ENCODE data around the gene ZRANB3. TPM values are rescaled to one million over a fixed set of nuclear protein-coding genes. Genes with fewer than 3 reads are reported as not detected.

ZRANB3 gene
- total and polyA plus RNA-seq, 11 donors, result 0.69 to 4.1 (median 1.5) TPM

GRCh38 chr2:135561925-135562324 is 30.9 kb upstream of the ZRANB3 start:
- H3K36me3 ChIP-seq, result peaks cover 0 to 6% (median 0%) of the 10 kb centered on the region in 9 donors
- WGBS, 4 donors, result 97 to 99% (median 98%) methylated on average over 4 of the region's 4 CpGs
- no peaks in the 10 kb centered on the region for H3K9me3 ChIP-seq
- ATAC-seq, result no peak
- TF ChIP-seq, protein P1, sequence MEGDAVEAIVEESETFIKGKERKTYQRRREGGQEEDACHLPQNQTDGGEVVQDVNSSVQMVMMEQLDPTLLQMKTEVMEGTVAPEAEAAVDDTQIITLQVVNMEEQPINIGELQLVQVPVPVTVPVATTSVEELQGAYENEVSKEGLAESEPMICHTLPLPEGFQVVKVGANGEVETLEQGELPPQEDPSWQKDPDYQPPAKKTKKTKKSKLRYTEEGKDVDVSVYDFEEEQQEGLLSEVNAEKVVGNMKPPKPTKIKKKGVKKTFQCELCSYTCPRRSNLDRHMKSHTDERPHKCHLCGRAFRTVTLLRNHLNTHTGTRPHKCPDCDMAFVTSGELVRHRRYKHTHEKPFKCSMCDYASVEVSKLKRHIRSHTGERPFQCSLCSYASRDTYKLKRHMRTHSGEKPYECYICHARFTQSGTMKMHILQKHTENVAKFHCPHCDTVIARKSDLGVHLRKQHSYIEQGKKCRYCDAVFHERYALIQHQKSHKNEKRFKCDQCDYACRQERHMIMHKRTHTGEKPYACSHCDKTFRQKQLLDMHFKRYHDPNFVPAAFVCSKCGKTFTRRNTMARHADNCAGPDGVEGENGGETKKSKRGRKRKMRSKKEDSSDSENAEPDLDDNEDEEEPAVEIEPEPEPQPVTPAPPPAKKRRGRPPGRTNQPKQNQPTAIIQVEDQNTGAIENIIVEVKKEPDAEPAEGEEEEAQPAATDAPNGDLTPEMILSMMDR (IDR thresholded peaks at IDR 0.05), result no peak
- no peak for DNase-seq
- H3K4me3 ChIP-seq, result no peak overlapping the region
- H3K27me3 ChIP-seq, result no peaks in the 10 kb centered on the region
- intact Hi-C loops (cut with DNase I), result no loop called here
- peaks cover 0 to 14% (median 1%) of the 10 kb centered on the region in 12 donors for H3K4me1 ChIP-seq
- no peak overlapping the region for H3K27ac ChIP-seq

DNA sequence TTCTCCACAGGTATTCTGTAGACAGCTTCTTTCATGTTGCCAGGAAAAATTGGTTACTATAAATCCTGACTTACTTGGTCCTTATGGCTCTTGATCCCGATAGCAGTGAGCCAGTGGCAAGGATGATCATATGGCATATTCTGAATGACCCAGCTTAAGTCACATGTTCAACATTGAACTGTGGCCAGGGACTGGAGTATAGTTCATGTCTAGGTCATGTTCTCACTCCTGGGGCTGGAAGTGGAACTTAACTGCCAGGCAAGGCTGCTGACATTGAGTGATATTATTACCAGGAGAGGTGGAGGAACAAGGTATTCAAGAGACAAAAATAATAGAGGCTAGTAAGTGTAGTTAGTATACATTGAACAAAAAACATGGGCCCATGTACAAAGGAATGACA is 26.5 kb upstream of the ZRANB3 start:
- Histone ChIP-seq H3K9me3 (no peaks in the 10 kb centered on the region), H3K27ac (no peak overlapping the region), H3K36me3 (peaks cover 0 to 3% (median 0%) of the 10 kb centered on the region in 9 donors), H3K27me3 (no peaks in the 10 kb centered on the region), H3K4me3 (no peak overlapping the region), H3K4me1 (peaks cover 0 to 14% (median 1%) of the 10 kb centered on the region in 12 donors)
- no peak for DNase-seq
- no peak for TF ChIP-seq POLR2A (IDR thresholded peaks at IDR 0.05)
- TF ChIP-seq, protein P1 (IDR thresholded peaks at IDR 0.05), result no peak
- intact Hi-C loops (cut with DNase I), result no loop called here
- ATAC-seq, result peak; percentile 43 to 84 (median 71)
- WGBS, 4 donors, result 40 to 56% (median 51%) methylated on average over 1 of the region's 1 CpG

GRCh38 chr2:135555311-135555710 is 24.3 kb upstream of the ZRANB3 start:
- intact Hi-C loops (cut with DNase I), result no loop called here
- WGBS, 4 donors, result 81 to 96% (median 91%) methylated on average over 4 of the region's 4 CpGs
- H3K4me1 ChIP-seq, result peaks cover 0 to 14% (median 1%) of the 10 kb centered on the region in 12 donors
- no peak for DNase-seq
- no peak overlapping the region for H3K27ac ChIP-seq
- no peak for ATAC-seq
- H3K27me3 ChIP-seq, result no peaks in the 10 kb centered on the region
- no peak overlapping the region for H3K4me3 ChIP-seq
- H3K36me3 ChIP-seq, result no peaks in the 10 kb centered on the region
- no peaks in the 10 kb centered on the region for H3K9me3 ChIP-seq
- TF ChIP-seq, protein P1 (IDR thresholded peaks at IDR 0.05), result no peak
- no peak for TF ChIP-seq POLR2A (IDR thresholded peaks at IDR 0.05)

DNA sequence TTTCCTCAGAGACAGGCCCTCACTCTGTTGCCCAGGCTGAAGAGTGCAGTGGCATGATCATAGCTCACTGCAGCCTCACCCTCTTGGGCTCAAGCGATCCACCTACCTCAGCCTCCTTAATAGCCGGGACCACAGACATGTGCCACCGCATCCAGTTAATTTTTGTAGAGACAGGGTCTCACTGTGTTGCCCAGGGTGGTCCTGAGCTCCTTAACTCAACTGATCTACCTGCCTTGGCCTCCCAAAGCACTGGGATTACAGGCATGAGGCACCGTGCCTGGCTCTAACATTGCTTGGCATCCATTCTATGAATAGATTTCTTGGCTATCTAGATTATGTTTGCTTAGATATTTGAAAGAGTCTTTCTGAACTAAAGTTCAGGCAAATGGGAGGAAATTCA is 21.9 kb upstream of the ZRANB3 start:
- Histone ChIP-seq H3K9me3 (no peaks in the 10 kb centered on the region), H3K27ac (no peak overlapping the region), H3K36me3 (no peaks in the 10 kb centered on the region), H3K4me3 (no peak overlapping the region), H3K4me1 (peaks cover 0 to 6% (median 0%) of the 10 kb centered on the region in 12 donors), H3K27me3 (no peaks in the 10 kb centered on the region)
- DNase-seq (no peak), ATAC-seq (no peak)
- WGBS, 4 donors, result 81 to 90% (median 86%) methylated on average over 4 of the region's 4 CpGs
- TF ChIP-seq, protein P1 (IDR thresholded peaks at IDR 0.05), result no peak
- TF ChIP-seq POLR2A (IDR thresholded peaks at IDR 0.05), result no peak
- intact Hi-C loops (cut with DNase I), result no loop called here

Measured in heart left ventricle (tissue), 16 donors.